GM18861 (cell line): ENCODE measurements around the gene OTUD5.
"Not testable (repeated sequence)": the region's sequence is repeated elsewhere in the genome, so short reads cannot be mapped to it uniquely, and the experiment has no call there.

Experiments used
- ATAC-seq: cut with Tn5 transposase; IDR thresholded peaks from one replicate; pipeline ENCODE4 v1.9.1; 2021; ENCODE audit not compliant: unreplicated experiment

OTUD5 gene

DNA sequence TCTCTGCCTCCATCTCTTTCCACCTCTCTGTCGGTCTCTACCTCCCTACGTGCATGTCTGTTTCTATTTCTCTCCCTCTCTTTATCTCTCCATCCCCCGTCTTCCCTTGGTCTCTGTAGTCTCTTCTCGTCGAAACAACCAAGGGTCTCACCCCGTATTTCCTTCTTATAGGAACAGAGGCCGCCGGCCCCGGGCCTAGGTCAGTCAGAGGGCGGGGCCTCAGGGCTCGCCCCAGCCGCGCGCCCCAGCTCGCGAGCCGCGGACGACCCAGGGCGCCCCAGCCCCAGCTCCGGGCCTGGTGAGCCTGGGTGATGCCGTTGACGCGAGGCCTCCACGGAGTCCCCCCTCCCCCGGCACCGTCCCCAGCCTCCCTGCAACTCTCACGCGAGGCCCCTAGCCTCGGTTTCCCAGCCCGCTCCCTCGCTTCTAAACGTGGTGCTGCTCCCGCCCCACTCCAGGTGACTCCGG is 66.4 kb downstream of the OTUD5 start:
- no peak for ATAC-seq

DNA sequence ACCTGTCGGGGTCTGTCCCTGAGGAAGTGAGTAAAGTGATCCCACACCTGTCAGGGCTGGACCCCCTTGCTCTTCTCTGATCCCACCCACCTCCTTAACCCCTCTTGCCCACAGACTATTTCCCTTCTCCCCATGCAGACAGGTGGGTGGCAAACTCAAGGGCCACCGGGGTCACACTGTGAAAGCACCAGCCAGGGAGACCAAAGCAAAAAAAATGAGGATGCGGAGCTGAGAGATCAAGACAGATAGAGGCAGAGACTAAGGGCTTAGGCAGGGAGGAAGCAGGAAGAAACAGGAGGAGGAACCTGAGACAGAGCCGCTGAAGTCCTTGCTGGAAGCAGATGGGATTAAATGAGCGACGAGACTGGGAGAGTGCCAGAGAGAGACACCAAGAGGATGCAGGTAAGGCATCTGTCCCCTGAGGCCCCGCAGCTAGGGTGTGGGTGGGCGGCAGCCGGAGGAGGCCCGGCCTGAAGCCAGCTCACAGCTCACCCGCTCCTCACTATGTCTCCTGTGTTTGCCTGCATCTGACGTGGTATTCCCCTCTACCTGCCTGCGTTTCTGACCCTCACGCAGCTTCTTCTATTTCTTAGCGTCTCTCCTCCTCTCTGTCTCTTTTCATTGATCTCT is 67.0 kb downstream of the OTUD5 start:
- no peak for ATAC-seq

DNA sequence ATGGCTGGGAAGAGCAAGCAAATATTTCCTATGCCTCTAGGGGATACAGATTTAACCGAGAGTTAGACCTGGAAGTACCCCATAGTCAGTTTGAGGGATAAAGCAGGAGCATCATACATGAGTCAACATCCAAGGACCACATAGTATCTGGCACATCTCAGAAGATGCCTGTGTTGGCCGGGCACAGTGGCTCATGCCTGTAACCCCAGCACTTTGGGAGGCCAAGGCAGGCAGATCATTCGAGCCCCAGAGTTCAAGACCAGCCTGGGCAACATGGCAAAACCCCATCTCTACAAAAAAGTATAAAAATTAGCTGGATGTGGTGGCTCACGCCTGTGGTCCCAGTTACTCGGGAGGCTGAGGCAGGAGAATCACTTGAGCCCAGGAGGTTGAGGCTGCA is 70.8 kb downstream of the OTUD5 start:
- not testable (repeated sequence) for ATAC-seq

DNA sequence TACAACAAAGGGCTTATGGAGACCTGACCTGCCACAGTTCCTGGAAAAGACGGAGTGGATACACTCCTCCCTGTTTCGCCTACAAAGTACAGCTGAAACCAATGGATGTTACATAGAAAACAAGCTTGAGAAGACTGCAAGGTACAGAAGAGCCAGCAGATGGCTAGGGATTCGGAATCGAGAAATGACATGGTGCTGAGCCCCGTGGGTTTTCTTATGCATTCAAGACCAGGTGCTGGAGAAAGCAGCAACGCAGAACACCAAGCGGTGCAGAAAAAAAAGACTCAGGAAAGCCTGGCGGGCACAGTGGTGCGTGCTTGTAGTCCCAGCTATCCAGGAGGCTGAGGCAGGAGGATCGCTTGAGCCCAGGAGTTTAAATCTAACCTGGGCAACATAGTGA is 73.7 kb downstream of the OTUD5 start:
- ATAC-seq = no peak

DNA sequence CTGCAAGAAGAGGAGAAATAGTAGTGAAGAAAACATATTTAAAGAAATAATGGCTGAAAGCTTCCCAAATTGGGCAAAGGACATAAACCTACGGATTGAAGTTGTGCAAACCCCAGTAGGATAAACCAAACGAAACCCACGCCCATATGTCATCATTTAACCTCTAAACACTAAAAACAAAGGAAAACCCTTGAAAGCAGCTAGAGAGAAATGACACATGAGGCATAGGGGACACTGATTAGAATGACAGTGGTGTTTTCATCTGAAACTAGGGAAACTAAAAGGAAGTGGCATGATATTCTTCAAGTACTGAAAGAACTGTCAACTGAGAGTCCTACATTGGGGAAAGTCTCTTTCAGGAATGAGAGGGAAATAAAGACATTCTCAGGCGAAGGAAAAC is 80.5 kb downstream of the OTUD5 start:
- not testable (repeated sequence) for ATAC-seq
